GM23248 (cell line): ENCODE results near the gene EFCAB8.

Source experiments
- EZH2 ChIP-seq: fragments of 200-600 bp; sonication (generic); IDR thresholded peaks from 2 replicates; pipeline ENCODE4 v1.6.1; 2018; ENCODE audit warnings: antibody characterized with exemption, mild to moderate bottlenecking; ENCODE audit not compliant: insufficient read depth, poor library complexity, severe bottlenecking
- EZH2phosphoT487 ChIP-seq: fragments of 200-600 bp; sonication (generic); IDR thresholded peaks from 2 replicates; pipeline ENCODE4 v1.6.1; 2018; ENCODE audit warnings: antibody characterized with exemption, moderate library complexity, mild to moderate bottlenecking, low read depth; ENCODE audit not compliant: insufficient read depth

- TF ChIP-seq EZH2phosphoT487 (no peak), EZH2 (no peak)
These were observed 133.3 kb downstream of the EFCAB8 start for GRCh38 chr20:32991792-32992641.
